Progenitor cell of endocrine pancreas (in vitro differentiated cells): ENCODE measurements around the gene NRG2. TPM values are rescaled to one million over a fixed set of nuclear protein-coding genes. Genes with fewer than 3 reads are reported as not detected.

Experiments
- DNase-seq: peaks from one replicate; pipeline ENCODE4 v3.0.0; 2021; ENCODE audit warnings: low spot score; ENCODE audit not compliant: unreplicated experiment
- H3K27ac Mint-ChIP-seq: 2 replicates; pipeline ENCODE4 v1.8.0; 2021; ENCODE audit warnings: mild to moderate bottlenecking, moderate library complexity, mixed read lengths
- H3K27me3 Mint-ChIP-seq: 2 replicates; pipeline ENCODE4 v1.8.0; 2021; ENCODE audit warnings: mixed read lengths
- H3K36me3 Mint-ChIP-seq: 2 replicates; pipeline ENCODE4 v1.8.0; 2022; ENCODE audit warnings: mixed read lengths; ENCODE audit not compliant: insufficient read depth
- H3K4me1 Mint-ChIP-seq: 2 replicates; pipeline ENCODE4 v1.8.0; 2021; ENCODE audit warnings: low read depth, mixed read lengths
- H3K4me3 Mint-ChIP-seq: 2 replicates; pipeline ENCODE4 v1.8.0; 2021; ENCODE audit warnings: low read depth, mild to moderate bottlenecking, moderate library complexity, mixed read lengths
- H3K9me3 Mint-ChIP-seq: 2 replicates; pipeline ENCODE4 v1.8.0; 2021; ENCODE audit warnings: low read depth, mixed read lengths
- CTCF ChIP-seq: fragments of 200-600 bp; sonication (generic); IDR thresholded peaks from one replicate; pipeline ENCODE4 v1.5.0; 2021; ENCODE audit warnings: antibody characterized with exemption, mild to moderate bottlenecking; ENCODE audit not compliant: unreplicated experiment
- total RNA-seq: library from RNA; stranded (reverse); gene quantifications from 2 replicates; pipeline ENCODE4 v1.2.1, GENCODE V29; 2021

NRG2 gene
- total RNA-seq, 1 donor from 2014 or later = 5.5 TPM

GRCh38 chr5:139884144-139884543 is 159.0 kb downstream of the NRG2 start:
- Mint-ChIP-seq H3K9me3 (no peaks in the 10 kb centered on the region), H3K36me3 (peaks cover 1% of the 10 kb centered on the region), H3K27ac (no peak overlapping the region), H3K4me1 (peaks cover 5% of the 10 kb centered on the region), H3K4me3 (no peak overlapping the region), H3K27me3 (no peaks in the 10 kb centered on the region)
- no peak for DNase-seq
- no peak for TF ChIP-seq CTCF

GRCh38 chr5:139882961-139883539 is 160.0 kb downstream of the NRG2 start:
- H3K4me1 Mint-ChIP-seq = peaks cover 5% of the 10 kb centered on the region
- DNase-seq = no peak

DNA sequence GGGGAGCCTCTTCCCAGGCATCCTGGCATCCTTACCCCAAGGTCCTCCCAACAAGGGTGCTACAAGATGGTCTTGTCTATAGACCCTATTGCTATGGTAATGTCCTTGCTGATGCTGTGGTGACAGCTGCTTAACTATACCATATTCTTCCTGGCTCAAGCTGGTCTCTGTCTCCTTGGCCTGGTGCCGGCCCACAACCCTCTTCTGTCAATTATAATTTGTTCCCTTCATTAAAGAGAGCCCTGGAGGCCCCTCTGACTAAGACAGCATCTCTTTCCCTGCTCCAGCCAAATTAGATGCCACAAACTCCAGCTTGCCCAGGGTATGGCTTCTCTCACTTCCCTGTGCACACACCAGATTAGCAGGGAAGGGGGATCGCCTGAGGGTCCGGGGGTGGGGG is 160.8 kb downstream of the NRG2 start:
- Mint-ChIP-seq H3K27me3 (no peaks in the 10 kb centered on the region), H3K4me3 (no peak overlapping the region), H3K36me3 (peaks cover under 1% of the 10 kb centered on the region), H3K9me3 (no peaks in the 10 kb centered on the region), H3K4me1 (peaks cover 5% of the 10 kb centered on the region), H3K27ac (no peak overlapping the region)
- TF ChIP-seq CTCF = no peak
- DNase-seq = no peak

More at GRCh38 chr5:139882961-139883539, 160.0 kb downstream of the NRG2 start:
- H3K36me3 Mint-ChIP-seq = peaks cover 1% of the 10 kb centered on the region
- no peaks in the 10 kb centered on the region for H3K9me3 Mint-ChIP-seq
- no peak for TF ChIP-seq CTCF
- no peaks in the 10 kb centered on the region for H3K27me3 Mint-ChIP-seq
- H3K4me3 Mint-ChIP-seq = no peak overlapping the region
- no peak overlapping the region for H3K27ac Mint-ChIP-seq

- no peak overlapping the region for H3K4me3 Mint-ChIP-seq
- no peaks in the 10 kb centered on the region for H3K9me3 Mint-ChIP-seq
- no peak overlapping the region for H3K27ac Mint-ChIP-seq
- no peaks in the 10 kb centered on the region for H3K27me3 Mint-ChIP-seq
- TF ChIP-seq CTCF = no peak
- H3K4me1 Mint-ChIP-seq = peaks cover 5% of the 10 kb centered on the region
- no peaks in the 10 kb centered on the region for H3K36me3 Mint-ChIP-seq
- DNase-seq = no peak
These were observed 161.9 kb downstream of the NRG2 start for GRCh38 chr5:139881143-139881733.

DNA sequence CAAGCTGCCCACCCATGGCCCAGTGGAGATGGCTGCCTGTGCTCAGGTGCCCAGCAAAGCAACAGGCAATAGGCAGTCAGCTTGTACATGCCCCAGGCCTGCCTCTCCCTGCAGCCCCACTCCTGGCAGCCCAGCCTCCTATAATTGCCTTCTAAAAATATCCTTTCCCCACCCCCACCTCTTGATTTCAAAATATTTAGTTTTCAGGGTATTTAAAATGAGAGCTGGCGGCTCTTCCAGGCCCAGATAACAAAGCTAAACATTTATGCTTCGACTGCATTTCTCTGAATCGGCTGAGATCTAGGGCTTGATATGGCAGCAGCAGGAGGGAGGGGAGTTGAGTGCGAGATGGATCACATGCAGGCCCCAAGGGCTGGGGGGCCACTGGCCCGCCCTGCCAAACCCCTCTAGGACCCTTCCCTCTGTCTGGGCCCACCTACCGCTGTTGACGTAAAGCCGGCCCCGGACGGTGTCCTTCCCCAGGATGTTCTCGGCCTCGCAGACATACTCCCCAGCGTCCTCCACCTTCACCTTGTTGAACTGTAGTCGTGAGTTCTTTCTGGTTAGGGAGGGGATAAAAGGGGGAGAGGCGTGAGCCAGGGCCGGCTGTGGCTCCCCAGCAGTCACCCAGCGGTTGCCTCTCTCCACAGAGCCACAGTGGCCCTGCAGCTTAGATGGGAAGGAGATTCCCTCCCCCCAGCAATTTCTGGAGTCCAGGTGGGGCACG is 162.5 kb downstream of the NRG2 start:
- Mint-ChIP-seq H3K36me3 (peaks cover 2% of the 10 kb centered on the region), H3K27ac (peak overlapping the region; percentile 54), H3K4me1 (peaks cover 5% of the 10 kb centered on the region), H3K27me3 (no peaks in the 10 kb centered on the region), H3K9me3 (peaks cover 6% of the 10 kb centered on the region), H3K4me3 (no peak overlapping the region)
- DNase-seq = no peak
- TF ChIP-seq CTCF = no peak
